Parathyroid adenoma (tissue), 2 donors: ENCODE results near the gene ZSWIM5.

Experiments
- H2AFZ ChIP-seq: fragments of 300-600 bp; sonication (generic); one replicate; pipeline ENCODE4 v1.7.0; 2017; ENCODE audit warnings: antibody characterized with exemption, mild to moderate bottlenecking
- H3K27ac ChIP-seq: fragments of 300-600 bp; sonication (generic); one replicate; pipeline ENCODE4 v1.7.0; 2017
- H3K27me3 ChIP-seq: fragments of 300-600 bp; sonication (generic); one replicate; pipeline ENCODE4 v1.7.0; 2017; ENCODE audit warnings: low read length; ENCODE audit not compliant: control insufficient read depth, insufficient read depth
- H3K36me3 ChIP-seq: fragments of 300-600 bp; sonication (generic); one replicate; pipeline ENCODE4 v1.7.0; 2017; ENCODE audit warnings: low read length; ENCODE audit not compliant: control insufficient read depth, insufficient read depth
- H3K4me1 ChIP-seq: fragments of 300-600 bp; sonication (generic); one replicate; pipeline ENCODE4 v1.7.0; 2017; ENCODE audit warnings: control low read depth
- H3K4me2 ChIP-seq: fragments of 300-600 bp; sonication (generic); one replicate; pipeline ENCODE4 v1.7.0; 2017; ENCODE audit warnings: low read length
- H3K4me3 ChIP-seq: fragments of 300-600 bp; sonication (generic); one replicate; pipeline ENCODE4 v1.7.0; 2017; ENCODE audit warnings: low read depth, low read length
- H3K79me2 ChIP-seq: fragments of 300-600 bp; sonication (generic); one replicate; pipeline ENCODE4 v1.7.0; 2017; ENCODE audit warnings: control low read depth
- H3K9ac ChIP-seq: fragments of 300-600 bp; sonication (generic); one replicate; pipeline ENCODE4 v1.7.0; 2017; ENCODE audit warnings: mild to moderate bottlenecking
- H3K9me3 ChIP-seq: fragments of 300-600 bp; sonication (generic); one replicate; pipeline ENCODE4 v1.7.0; 2017; ENCODE audit warnings: low read length; ENCODE audit not compliant: control insufficient read depth
- CTCF ChIP-seq: fragments of 300-600 bp; sonication (generic); IDR thresholded peaks from one replicate; pipeline ENCODE4 v1.7.0; 2017; ENCODE audit warnings: antibody characterized with exemption, mild to moderate bottlenecking
- donor health status: primary hyperparathyroidism.

The ZSWIM5 gene

GRCh38 chr1:45007311-45007710 is 199.1 kb downstream of the ZSWIM5 start:
- Histone ChIP-seq H2AFZ (no peak overlapping the region), H3K36me3 (no peaks in the 10 kb centered on the region)
- TF ChIP-seq CTCF: no peak

GRCh38 chr1:45005761-45006160 is 200.6 kb downstream of the ZSWIM5 start:
- H3K4me2 ChIP-seq: no peak overlapping the region
- H3K27me3 ChIP-seq: no peaks in the 10 kb centered on the region
- H3K36me3 ChIP-seq: no peaks in the 10 kb centered on the region
- no peak overlapping the region for H2AFZ ChIP-seq
- peaks cover 4% of the 10 kb centered on the region for H3K4me1 ChIP-seq
- no peaks in the 10 kb centered on the region for H3K9me3 ChIP-seq
- no peak for TF ChIP-seq CTCF
- no peaks in the 10 kb centered on the region for H3K79me2 ChIP-seq
- H3K4me3 ChIP-seq: no peak overlapping the region
- no peak overlapping the region for H3K9ac ChIP-seq
- no peak overlapping the region for H3K27ac ChIP-seq

More at GRCh38 chr1:45007311-45007710, 199.1 kb downstream of the ZSWIM5 start:
- Histone ChIP-seq H3K27me3 (no peaks in the 10 kb centered on the region), H3K4me2 (no peak overlapping the region), H3K9ac (no peak overlapping the region), H3K4me1 (peaks cover 4% of the 10 kb centered on the region), H3K9me3 (no peaks in the 10 kb centered on the region), H3K27ac (no peak overlapping the region), H3K4me3 (no peak overlapping the region), H3K79me2 (no peaks in the 10 kb centered on the region)

- Histone ChIP-seq H3K9me3 (no peaks in the 10 kb centered on the region), H3K79me2 (no peaks in the 10 kb centered on the region), H2AFZ (no peak overlapping the region), H3K27me3 (no peaks in the 10 kb centered on the region), H3K9ac (no peak overlapping the region), H3K27ac (no peak overlapping the region), H3K4me1 (no peaks in the 10 kb centered on the region), H3K36me3 (no peaks in the 10 kb centered on the region), H3K4me3 (no peak overlapping the region), H3K4me2 (no peak overlapping the region)
- TF ChIP-seq CTCF: no peak
Measured at GRCh38 chr1:45004281-45004920, 202.0 kb downstream of the ZSWIM5 start.

DNA sequence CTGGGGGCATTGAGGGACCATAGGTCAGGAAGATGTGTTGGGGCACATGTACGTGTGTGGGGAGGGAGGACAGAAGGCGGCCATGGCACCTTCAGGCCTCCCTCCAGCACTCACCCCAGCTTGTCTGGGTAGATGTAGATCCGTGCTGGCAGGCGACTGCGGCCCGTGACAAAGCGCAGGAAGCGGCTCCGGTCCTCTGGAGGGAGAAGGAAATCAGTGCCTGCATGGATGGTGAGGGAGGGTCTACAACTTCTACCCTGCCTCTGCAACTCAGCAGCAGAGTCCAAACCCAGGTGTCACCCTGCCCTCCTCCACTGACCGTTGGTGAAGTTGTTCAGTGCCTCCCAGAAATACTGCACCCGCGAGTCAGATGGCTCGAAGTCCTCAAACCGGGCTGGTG is 202.7 kb downstream of the ZSWIM5 start:
- Histone ChIP-seq H3K9me3 (no peaks in the 10 kb centered on the region), H2AFZ (no peak overlapping the region), H3K27ac (no peak overlapping the region), H3K4me1 (no peaks in the 10 kb centered on the region), H3K4me2 (no peak overlapping the region), H3K4me3 (no peak overlapping the region), H3K27me3 (no peaks in the 10 kb centered on the region), H3K36me3 (no peaks in the 10 kb centered on the region), H3K79me2 (no peaks in the 10 kb centered on the region), H3K9ac (no peak overlapping the region)
- TF ChIP-seq CTCF: no peak
